HL-60/S4 treated with retinoic acid at 250 ng/mL for 4 days and 3 days (cell line): ENCODE results near the gene SYT15.
"Not testable (repeated sequence)": the region's sequence is repeated elsewhere in the genome, so short reads cannot be mapped to it uniquely, and the experiment has no call there.

Source experiments
- in situ Hi-C: fragments of 300-500 bp; cut with MboI; formaldehyde crosslinking; loops from 2 replicates; pipeline ENCODE4 v1.7.0; 2022; ENCODE audit warnings: low sequenced_read_pairs

SYT15 gene

GRCh38 chr10:46556515-46557318 is 22.2 kb upstream of the SYT15 start, which contains the start of gene GPRIN2:
Gene GPRIN2 (minus strand): TSS chr10:46556658. CDS start chr10:46550736, 5,922 bp downstream.
- in situ Hi-C loops, result no loop called here

GRCh38 chr10:46557319-46558121 is 21.4 kb upstream of the SYT15 start:
- in situ Hi-C loops, result no loop called here

GRCh38 chr10:46558122-46558391 is 20.9 kb upstream of the SYT15 start:
- in situ Hi-C loops, result no loop called here

GRCh38 chr10:46558392-46559185 is 20.3 kb upstream of the SYT15 start:
- in situ Hi-C loops, result no loop called here

GRCh38 chr10:46559231-46559671 is 19.7 kb upstream of the SYT15 start:
- in situ Hi-C loops, result no loop called here

- in situ Hi-C loops, result no loop called here
Observed at GRCh38 chr10:46560381-46560780, 18.5 kb upstream of the SYT15 start.

- in situ Hi-C loops, result no loop called here
Observed at GRCh38 chr10:46560952-46561351, 18.0 kb upstream of the SYT15 start.

- in situ Hi-C loops, result not testable (repeated sequence)
Observed at GRCh38 chr10:46565591-46566332, 13.2 kb upstream of the SYT15 start.

- in situ Hi-C loops, result not testable (repeated sequence)
Observed at GRCh38 chr10:46567151-46567550, 11.8 kb upstream of the SYT15 start.

GRCh38 chr10:46570655-46571054 is 8.3 kb upstream of the SYT15 start:
- in situ Hi-C loops, result not testable (repeated sequence)

- in situ Hi-C loops, result not testable (repeated sequence)
Observed at GRCh38 chr10:46572765-46573164, 6.2 kb upstream of the SYT15 start.

GRCh38 chr10:46573314-46573713 is 5.6 kb upstream of the SYT15 start:
- in situ Hi-C loops, result not testable (repeated sequence)

- in situ Hi-C loops, result not testable (repeated sequence)
Observed at GRCh38 chr10:46573884-46574283, 5.0 kb upstream of the SYT15 start.

GRCh38 chr10:46577624-46578473 is 1.1 kb upstream of the SYT15 start:
- in situ Hi-C loops, result not testable (repeated sequence)

GRCh38 chr10:46579378-46579777 is 450 bp downstream of the SYT15 start:
- in situ Hi-C loops, result not testable (repeated sequence)

GRCh38 chr10:46581997-46582396 is 3.1 kb downstream of the SYT15 start:
- in situ Hi-C loops, result not testable (repeated sequence)

GRCh38 chr10:46582568-46582967 is 3.6 kb downstream of the SYT15 start:
- in situ Hi-C loops, result not testable (repeated sequence)

- in situ Hi-C loops, result not testable (repeated sequence)
Observed at GRCh38 chr10:46584196-46584595, 5.3 kb downstream of the SYT15 start.

- in situ Hi-C loops, result not testable (repeated sequence)
Observed at GRCh38 chr10:46585246-46585645, 6.3 kb downstream of the SYT15 start.

- in situ Hi-C loops, result not testable (repeated sequence)
Observed at GRCh38 chr10:46587546-46587945, 8.6 kb downstream of the SYT15 start.
